HCEC 1CT (cell line): ENCODE data around the gene ARAP1.

Source experiments
- DNase-seq: peaks from one replicate; pipeline ENCODE4 v3.0.0-alpha.2; 2017

Gene ARAP1

GRCh38 chr11:72679869-72680268, 72.3 kb downstream of the ARAP1 start:
- DNase-seq = no peak

GRCh38 chr11:72678524-72678923, 73.7 kb downstream of the ARAP1 start:
- DNase-seq = no peak

GRCh38 chr11:72676861-72677341, 75.3 kb downstream of the ARAP1 start:
- no peak for DNase-seq

- no peak for DNase-seq
Measured at GRCh38 chr11:72675221-72675620, 77.0 kb downstream of the ARAP1 start.

GRCh38 chr11:72673943-72674828, 78.0 kb downstream of the ARAP1 start, which contains the start of gene PDE2A:
PDE2A (minus strand) TSS chr11:72674422; CDS start chr11:72674207, 215 bp downstream.
- no peak for DNase-seq

GRCh38 chr11:72673284-72673942, 78.8 kb downstream of the ARAP1 start:
- no peak for DNase-seq

- DNase-seq = no peak
Measured at GRCh38 chr11:72672597-72673238, 79.5 kb downstream of the ARAP1 start.

GRCh38 chr11:72671152-72672099, 80.8 kb downstream of the ARAP1 start:
- no peak for DNase-seq

- DNase-seq = no peak
Measured at GRCh38 chr11:72670041-72670440, 82.2 kb downstream of the ARAP1 start.

GRCh38 chr11:72669527-72669926, 82.7 kb downstream of the ARAP1 start:
- DNase-seq = no peak

GRCh38 chr11:72668629-72669347, 83.4 kb downstream of the ARAP1 start:
- no peak for DNase-seq

- no peak for DNase-seq
Measured at GRCh38 chr11:72665911-72666472, 86.2 kb downstream of the ARAP1 start.

- no peak for DNase-seq
Measured at GRCh38 chr11:72662036-72662435, 90.2 kb downstream of the ARAP1 start.

GRCh38 chr11:72661486-72661885, 90.7 kb downstream of the ARAP1 start:
- no peak for DNase-seq

GRCh38 chr11:72658989-72659640, 93.1 kb downstream of the ARAP1 start:
- no peak for DNase-seq

GRCh38 chr11:72657411-72658100, 94.7 kb downstream of the ARAP1 start:
- DNase-seq = no peak

GRCh38 chr11:72655896-72656464, 96.2 kb downstream of the ARAP1 start:
- DNase-seq = no peak

GRCh38 chr11:72655014-72655413, 97.2 kb downstream of the ARAP1 start:
- DNase-seq = no peak

GRCh38 chr11:72653649-72654048, 98.6 kb downstream of the ARAP1 start:
- DNase-seq = no peak
